Spinal cord (tissue), 10 donors: ENCODE data around the gene ZDHHC8. TPM values are rescaled to one million over a fixed set of nuclear protein-coding genes. Genes with fewer than 3 reads are reported as not detected.
"Not testable (repeated sequence)": the region's sequence is repeated elsewhere in the genome, so short reads cannot be mapped to it uniquely, and the experiment has no call there.

Experiments
- DNase-seq, 6 donors: peaks; one replicate each; pipeline versions ENCODE4 v3.0.0 to v3.0.0-alpha.2; 2013 to 2015; ENCODE audit warnings: low spot score in 6 of 6, low read depth in 4 of 6
- H3K27ac ChIP-seq: one replicate; pipeline ENCODE4 v1.5.1; 2013; ENCODE audit warnings: low read depth, low read length, control low read depth
- H3K27me3 ChIP-seq: one replicate; pipeline ENCODE4 v1.6.1; 2013; ENCODE audit warnings: low read length; ENCODE audit not compliant: control insufficient read depth, insufficient read depth
- H3K36me3 ChIP-seq: one replicate; pipeline ENCODE4 v1.6.1; 2013; ENCODE audit warnings: low read length; ENCODE audit not compliant: control insufficient read depth, insufficient read depth
- H3K4me1 ChIP-seq: one replicate; pipeline ENCODE4 v1.6.1; 2013; ENCODE audit warnings: low read length; ENCODE audit not compliant: control insufficient read depth, insufficient read depth
- H3K4me3 ChIP-seq: one replicate; pipeline ENCODE4 v1.5.1; 2013; ENCODE audit warnings: low read depth, low read length, control low read depth
- H3K9me3 ChIP-seq: one replicate; pipeline ENCODE4 v1.6.1; 2013; ENCODE audit warnings: low read length; ENCODE audit not compliant: control insufficient read depth, insufficient read depth
- WGBS: methylation state at CpG from one replicate; pipeline ENCODE4 v1.1.5; 2013; ENCODE audit warnings: missing lambda C conversion rate; ENCODE audit not compliant: insufficient coverage; 5-methylcytosine and 5-hydroxymethylcytosine counted together
- polyA plus RNA-seq, 2 donors: library from polyadenylated mRNA; unstranded; fragments of 120-200 nt; gene quantifications; one replicate each; pipeline ENCODE4 v1.2.1, GENCODE V29; 2013; ENCODE audit not compliant: insufficient read length in 2 of 2
- total RNA-seq, 2 donors: library from RNA; depleted of rRNA in 1 of 2; stranded (reverse); fragments of 120-200 nt in 1 of 2; fragments of >200 nt in 1 of 2; gene quantifications; one replicate each; pipeline versions ENCODE4 v1.2.3 to v1.2.4, GENCODE V29; 2013 to 2014
- donor health status: healthy.

ZDHHC8 gene
- total and polyA plus RNA-seq, 4 donors, result 9.5 to 64.4 (median 36.5) TPM

- no peaks in the 10 kb centered on the region for H3K9me3 ChIP-seq
- peaks cover 50% of the 10 kb centered on the region for H3K4me1 ChIP-seq
- no peaks in the 10 kb centered on the region for H3K27me3 ChIP-seq
- no peak for DNase-seq
- no peaks in the 10 kb centered on the region for H3K36me3 ChIP-seq
- WGBS, result 32% methylated on average over 9 of the region's 9 CpGs
- H3K27ac ChIP-seq, result no peak overlapping the region
- H3K4me3 ChIP-seq, result no peak overlapping the region
These were observed 27.5 kb downstream of the ZDHHC8 start for GRCh38 chr22:20159076-20159475.

- H3K27ac ChIP-seq, H3K36me3 ChIP-seq, DNase-seq, H3K9me3 ChIP-seq, H3K27me3 ChIP-seq, H3K4me3 ChIP-seq: not testable (repeated sequence)
- 68% methylated on average over 2 of the region's 14 CpGs for WGBS
- peaks cover 45% of the 10 kb centered on the region for H3K4me1 ChIP-seq
These were observed 27.9 kb downstream of the ZDHHC8 start for GRCh38 chr22:20159531-20159930.

- Histone ChIP-seq H3K36me3 (no peaks in the 10 kb centered on the region), H3K4me3 (no peak overlapping the region), H3K4me1 (peaks cover 40% of the 10 kb centered on the region), H3K9me3 (no peaks in the 10 kb centered on the region), H3K27me3 (no peaks in the 10 kb centered on the region), H3K27ac (no peak overlapping the region)
- WGBS, result 91% methylated on average over 5 of the region's 10 CpGs
- DNase-seq, result no peak
These were observed 28.4 kb downstream of the ZDHHC8 start for GRCh38 chr22:20160041-20160440.

- no peaks in the 10 kb centered on the region for H3K27me3 ChIP-seq
- 83% methylated on average over 11 of the region's 11 CpGs for WGBS
- no peaks in the 10 kb centered on the region for H3K9me3 ChIP-seq
- H3K4me3 ChIP-seq, result no peak overlapping the region
- H3K36me3 ChIP-seq, result peaks cover 3% of the 10 kb centered on the region
- H3K27ac ChIP-seq, result no peak overlapping the region
- DNase-seq, result no peak
- no peaks in the 10 kb centered on the region for H3K4me1 ChIP-seq
These were observed 33.3 kb downstream of the ZDHHC8 start for GRCh38 chr22:20164863-20165262.

GRCh38 chr22:20165421-20165820 is 33.8 kb downstream of the ZDHHC8 start:
- Histone ChIP-seq H3K27ac (no peak overlapping the region), H3K4me1 (no peaks in the 10 kb centered on the region), H3K4me3 (no peak overlapping the region), H3K9me3 (no peaks in the 10 kb centered on the region), H3K36me3 (peaks cover 3% of the 10 kb centered on the region), H3K27me3 (no peaks in the 10 kb centered on the region)
- 92% methylated on average over 10 of the region's 12 CpGs for WGBS
- DNase-seq, result no peak

GRCh38 chr22:20165913-20166312 is 34.3 kb downstream of the ZDHHC8 start:
- DNase-seq, result no peak
- no CpG with 5 or more reads among the region's 7 CpGs for WGBS
- no peaks in the 10 kb centered on the region for H3K4me1 ChIP-seq
- H3K27ac ChIP-seq, result no peak overlapping the region
- H3K9me3 ChIP-seq, result no peaks in the 10 kb centered on the region
- H3K4me3 ChIP-seq, result no peak overlapping the region
- no peaks in the 10 kb centered on the region for H3K27me3 ChIP-seq
- H3K36me3 ChIP-seq, result peaks cover 3% of the 10 kb centered on the region

- Histone ChIP-seq H3K27ac (no peak overlapping the region), H3K36me3 (peaks cover 3% of the 10 kb centered on the region), H3K27me3 (no peaks in the 10 kb centered on the region), H3K4me3 (no peak overlapping the region), H3K4me1 (peaks cover 5% of the 10 kb centered on the region), H3K9me3 (no peaks in the 10 kb centered on the region)
- no peak for DNase-seq
- WGBS, result 91% methylated on average over 9 of the region's 9 CpGs
These were observed 35.1 kb downstream of the ZDHHC8 start for GRCh38 chr22:20166703-20167102.

GRCh38 chr22:20167643-20168322 is 36.2 kb downstream of the ZDHHC8 start:
- peaks cover 12% of the 10 kb centered on the region for H3K4me1 ChIP-seq
- H3K4me3 ChIP-seq, result no peak overlapping the region
- DNase-seq, result no peak
- H3K27ac ChIP-seq, result no peak overlapping the region
- H3K9me3 ChIP-seq, result no peaks in the 10 kb centered on the region
- no peaks in the 10 kb centered on the region for H3K27me3 ChIP-seq
- H3K36me3 ChIP-seq, result peaks cover 3% of the 10 kb centered on the region
- WGBS, result 77% methylated on average over 19 of the region's 19 CpGs

GRCh38 chr22:20169253-20169822 is 37.7 kb downstream of the ZDHHC8 start:
- 80% methylated on average over 7 of the region's 10 CpGs for WGBS
- DNase-seq, result no peak
- H3K4me1 ChIP-seq, result peaks cover 24% of the 10 kb centered on the region

GRCh38 chr22:20170170-20170569 is 38.6 kb downstream of the ZDHHC8 start:
- WGBS, result 90% methylated on average over 13 of the region's 13 CpGs

More at GRCh38 chr22:20169253-20169822, 37.7 kb downstream of the ZDHHC8 start:
- H3K27me3 ChIP-seq, result no peaks in the 10 kb centered on the region
- H3K4me3 ChIP-seq, result no peak overlapping the region
- H3K9me3 ChIP-seq, result no peaks in the 10 kb centered on the region
- peaks cover 3% of the 10 kb centered on the region for H3K36me3 ChIP-seq
- H3K27ac ChIP-seq, result no peak overlapping the region

More at GRCh38 chr22:20170170-20170569, 38.6 kb downstream of the ZDHHC8 start:
- Histone ChIP-seq H3K9me3 (no peaks in the 10 kb centered on the region), H3K27ac (no peak overlapping the region), H3K4me3 (no peak overlapping the region), H3K36me3 (peaks cover 3% of the 10 kb centered on the region), H3K27me3 (no peaks in the 10 kb centered on the region), H3K4me1 (peaks cover 32% of the 10 kb centered on the region)
- no peak for DNase-seq
